Type B pancreatic cell (in vitro differentiated cells): Measurements from ENCODE around the gene RNFT2. TPM values are rescaled to one million over a fixed set of nuclear protein-coding genes. Genes with fewer than 3 reads are reported as not detected.

Source experiments
- DNase-seq: peaks from one replicate; pipeline ENCODE4 v3.0.0; 2021; ENCODE audit warnings: mixed read lengths; ENCODE audit not compliant: unreplicated experiment; ENCODE audit errors: extremely low spot score
- H3K27ac Mint-ChIP-seq: 2 replicates; pipeline ENCODE4 v1.8.0; 2021; ENCODE audit warnings: mild to moderate bottlenecking, mixed read lengths
- H3K27me3 Mint-ChIP-seq: 2 replicates; pipeline ENCODE4 v1.8.0; 2021; ENCODE audit warnings: mixed read lengths
- H3K36me3 Mint-ChIP-seq: 2 replicates; pipeline ENCODE4 v1.8.0; 2021; ENCODE audit warnings: mixed read lengths
- H3K4me1 Mint-ChIP-seq: one replicate; pipeline ENCODE4 v1.8.0; 2021; ENCODE audit warnings: mixed read lengths; ENCODE audit not compliant: unreplicated experiment
- H3K4me3 Mint-ChIP-seq: 2 replicates; pipeline ENCODE4 v1.8.0; 2021; ENCODE audit warnings: mild to moderate bottlenecking, mixed read lengths
- H3K9me3 Mint-ChIP-seq: 2 replicates; pipeline ENCODE4 v1.8.0; 2021; ENCODE audit warnings: mixed read lengths
- CTCF ChIP-seq: fragments of 200-600 bp; sonication (generic); conservative IDR thresholded peaks from 2 replicates; pipeline ENCODE4 v1.5.0; 2021; ENCODE audit warnings: antibody characterized with exemption, mild to moderate bottlenecking
- total RNA-seq: library from RNA; stranded (reverse); gene quantifications from 2 replicates; pipeline ENCODE4 v1.2.1, GENCODE V29; 2021; ENCODE audit warnings: low replicate concordance

RNFT2 gene
- total RNA-seq, 1 donor from 2014 or later: 25.0 TPM

GRCh38 chr12:116853507-116853906 lies 115.4 kb downstream of the RNFT2 start:
- Mint-ChIP-seq H3K4me3 (no peak overlapping the region), H3K9me3 (peaks cover 3% of the 10 kb centered on the region), H3K4me1 (peaks cover 7% of the 10 kb centered on the region), H3K27me3 (no peaks in the 10 kb centered on the region), H3K36me3 (peaks cover under 1% of the 10 kb centered on the region), H3K27ac (no peak overlapping the region)
- DNase-seq: no peak
- no peak for TF ChIP-seq CTCF

GRCh38 chr12:116855744-116856470 lies 117.8 kb downstream of the RNFT2 start:
- H3K27me3 Mint-ChIP-seq: peaks cover 4% of the 10 kb centered on the region
- no peak overlapping the region for H3K4me3 Mint-ChIP-seq
- DNase-seq: no peak
- peak overlapping the region; percentile 77 for H3K27ac Mint-ChIP-seq
- no peaks in the 10 kb centered on the region for H3K36me3 Mint-ChIP-seq
- peaks cover 3% of the 10 kb centered on the region for H3K9me3 Mint-ChIP-seq
- no peak for TF ChIP-seq CTCF
- H3K4me1 Mint-ChIP-seq: peaks cover 24% of the 10 kb centered on the region

GRCh38 chr12:116856729-116857128 lies 118.6 kb downstream of the RNFT2 start:
- Mint-ChIP-seq H3K36me3 (no peaks in the 10 kb centered on the region), H3K27me3 (peaks cover 4% of the 10 kb centered on the region), H3K4me1 (peaks cover 25% of the 10 kb centered on the region), H3K9me3 (peaks cover 3% of the 10 kb centered on the region), H3K4me3 (no peak overlapping the region), H3K27ac (no peak overlapping the region)
- no peak for TF ChIP-seq CTCF
- no peak for DNase-seq

GRCh38 chr12:116859079-116859478 lies 121.0 kb downstream of the RNFT2 start:
- Mint-ChIP-seq H3K27me3 (peaks cover 4% of the 10 kb centered on the region), H3K9me3 (peaks cover 3% of the 10 kb centered on the region), H3K4me3 (no peak overlapping the region), H3K4me1 (peaks cover 25% of the 10 kb centered on the region), H3K27ac (no peak overlapping the region), H3K36me3 (peaks cover 3% of the 10 kb centered on the region)
- TF ChIP-seq CTCF: no peak
- no peak for DNase-seq

GRCh38 chr12:116860263-116860662 lies 122.1 kb downstream of the RNFT2 start:
- H3K27me3 Mint-ChIP-seq: peaks cover 4% of the 10 kb centered on the region
- H3K27ac Mint-ChIP-seq: no peak overlapping the region
- H3K9me3 Mint-ChIP-seq: peaks cover 3% of the 10 kb centered on the region
- DNase-seq: no peak
- H3K4me3 Mint-ChIP-seq: no peak overlapping the region
- TF ChIP-seq CTCF: no peak
- H3K36me3 Mint-ChIP-seq: peaks cover 3% of the 10 kb centered on the region
- H3K4me1 Mint-ChIP-seq: peaks cover 25% of the 10 kb centered on the region
